Activated naive CD4-positive, alpha-beta T cell treated with anti-CD3 and anti-CD28 coated beads for 36 hours (primary cell): ENCODE data around the gene ORM1. TPM values are rescaled to one million over a fixed set of nuclear protein-coding genes. Genes with fewer than 3 reads are reported as not detected.

Experiments used
- CTCF ChIA-PET: fragments of 350-600 bp; sonication (Branson Sonifier 250); formaldehyde crosslinking; loops from one replicate; lab custom pipeline; 2021; ENCODE audit warnings: antibody characterized with exemption; lab: Charles Lee
- DNase-seq: peaks from one replicate; pipeline ENCODE4 v3.0.0-alpha.2; 2020
- H3K27ac Mint-ChIP-seq: one replicate; pipeline ENCODE4 v1.8.0; 2021; ENCODE audit warnings: mild to moderate bottlenecking, mixed read lengths
- H3K27me3 Mint-ChIP-seq: one replicate; pipeline ENCODE4 v1.8.0; 2021; ENCODE audit warnings: low read depth, mixed read lengths
- H3K36me3 Mint-ChIP-seq: one replicate; pipeline ENCODE4 v1.8.0; 2021; ENCODE audit warnings: low read depth, mixed read lengths
- H3K4me1 Mint-ChIP-seq: one replicate; pipeline ENCODE4 v1.8.0; 2021; ENCODE audit warnings: low read depth, mixed read lengths
- H3K4me3 Mint-ChIP-seq: one replicate; pipeline ENCODE4 v1.8.0; 2021; ENCODE audit warnings: mild to moderate bottlenecking, moderate library complexity, mixed read lengths
- H3K9me3 Mint-ChIP-seq: one replicate; pipeline ENCODE4 v1.8.0; 2021; ENCODE audit warnings: mixed read lengths
- intact Hi-C: fragments of 100-400 bp; cut with micrococcal nuclease; formaldehyde crosslinking; loops from one replicate; pipeline ENCODE4 v1.15.1; 2023
- total RNA-seq, 2 experiments: library from RNA; stranded (reverse); gene quantifications; one replicate each; pipeline ENCODE4 v1.2.3, GENCODE V29; 2021

Gene ORM1
- total RNA-seq, 2 experiments from 2014 or later: not detected

GRCh38 chr9:114282104-114282485, 40.8 kb upstream of the ORM1 start:
- DNase-seq: no peak
- H3K27me3 Mint-ChIP-seq: no peaks in the 10 kb centered on the region
- CTCF ChIA-PET: no interaction called here

DNA sequence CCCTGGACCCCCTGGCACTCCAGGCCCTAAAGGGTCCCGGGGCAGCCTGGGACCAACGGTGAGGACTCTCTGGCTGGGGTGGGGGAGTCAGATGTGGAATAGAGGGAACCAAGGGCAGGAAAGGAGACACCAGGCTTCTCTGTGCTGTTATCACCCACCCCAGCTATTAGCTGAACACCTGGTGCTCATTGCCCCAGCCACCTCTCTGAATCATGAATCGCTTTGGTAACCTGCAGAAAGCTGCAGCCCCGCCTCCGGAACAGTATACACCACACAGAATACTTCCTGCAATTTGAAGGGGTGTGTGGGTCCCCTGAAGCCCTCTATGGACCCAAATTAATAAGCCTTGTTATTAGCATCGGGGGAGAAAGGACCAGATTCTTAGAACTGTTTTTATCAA, 40.4 kb upstream of the ORM1 start:
- DNase-seq: no peak

More at GRCh38 chr9:114282104-114282485, 40.8 kb upstream of the ORM1 start:
- Mint-ChIP-seq H3K4me3 (no peak overlapping the region), H3K36me3 (no peaks in the 10 kb centered on the region), H3K27ac (no peak overlapping the region), H3K4me1 (no peaks in the 10 kb centered on the region), H3K9me3 (peaks cover 1% of the 10 kb centered on the region)
- intact Hi-C loops: no loop called here

DNA sequence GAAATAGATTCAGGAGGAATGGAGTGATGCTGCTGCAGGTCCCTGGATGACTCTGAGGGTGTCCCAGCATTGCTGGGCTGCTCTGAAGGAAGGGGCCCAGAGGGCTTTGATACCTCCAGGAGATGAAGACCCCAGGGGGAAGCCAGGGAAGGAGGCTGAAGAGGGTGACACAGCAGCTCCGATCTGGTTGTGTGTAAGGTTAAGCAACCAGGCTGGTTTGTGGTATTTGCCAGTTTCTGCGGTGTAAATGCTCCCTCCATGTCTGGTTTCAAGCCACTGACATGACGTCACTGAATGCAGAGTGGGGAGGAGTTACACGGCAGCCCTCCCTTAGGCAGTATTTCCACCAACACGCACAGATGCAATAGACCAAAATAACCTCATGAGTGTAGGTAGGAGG, 40.0 kb upstream of the ORM1 start:
- peak; percentile 11 for DNase-seq
- Mint-ChIP-seq H3K4me3 (no peak overlapping the region), H3K4me1 (no peaks in the 10 kb centered on the region), H3K27ac (no peak overlapping the region), H3K27me3 (no peaks in the 10 kb centered on the region), H3K9me3 (peaks cover 1% of the 10 kb centered on the region), H3K36me3 (no peaks in the 10 kb centered on the region)
- intact Hi-C loops: no loop called here
- CTCF ChIA-PET: no interaction called here

More for the DNA sequence above, 40.4 kb upstream of the ORM1 start:
- H3K4me1 Mint-ChIP-seq: no peaks in the 10 kb centered on the region
- H3K27ac Mint-ChIP-seq: no peak overlapping the region
- H3K36me3 Mint-ChIP-seq: no peaks in the 10 kb centered on the region
- no peak overlapping the region for H3K4me3 Mint-ChIP-seq
- peaks cover 1% of the 10 kb centered on the region for H3K9me3 Mint-ChIP-seq
- CTCF ChIA-PET: no interaction called here
- H3K27me3 Mint-ChIP-seq: no peaks in the 10 kb centered on the region
- intact Hi-C loops: no loop called here

GRCh38 chr9:114283551-114284111, 39.3 kb upstream of the ORM1 start:
- no peaks in the 10 kb centered on the region for H3K36me3 Mint-ChIP-seq
- intact Hi-C loops: no loop called here
- H3K4me3 Mint-ChIP-seq: no peak overlapping the region
- H3K9me3 Mint-ChIP-seq: no peaks in the 10 kb centered on the region
- no peaks in the 10 kb centered on the region for H3K27me3 Mint-ChIP-seq
- H3K27ac Mint-ChIP-seq: no peak overlapping the region
- CTCF ChIA-PET: no interaction called here
- no peaks in the 10 kb centered on the region for H3K4me1 Mint-ChIP-seq
- DNase-seq: no peak

DNA sequence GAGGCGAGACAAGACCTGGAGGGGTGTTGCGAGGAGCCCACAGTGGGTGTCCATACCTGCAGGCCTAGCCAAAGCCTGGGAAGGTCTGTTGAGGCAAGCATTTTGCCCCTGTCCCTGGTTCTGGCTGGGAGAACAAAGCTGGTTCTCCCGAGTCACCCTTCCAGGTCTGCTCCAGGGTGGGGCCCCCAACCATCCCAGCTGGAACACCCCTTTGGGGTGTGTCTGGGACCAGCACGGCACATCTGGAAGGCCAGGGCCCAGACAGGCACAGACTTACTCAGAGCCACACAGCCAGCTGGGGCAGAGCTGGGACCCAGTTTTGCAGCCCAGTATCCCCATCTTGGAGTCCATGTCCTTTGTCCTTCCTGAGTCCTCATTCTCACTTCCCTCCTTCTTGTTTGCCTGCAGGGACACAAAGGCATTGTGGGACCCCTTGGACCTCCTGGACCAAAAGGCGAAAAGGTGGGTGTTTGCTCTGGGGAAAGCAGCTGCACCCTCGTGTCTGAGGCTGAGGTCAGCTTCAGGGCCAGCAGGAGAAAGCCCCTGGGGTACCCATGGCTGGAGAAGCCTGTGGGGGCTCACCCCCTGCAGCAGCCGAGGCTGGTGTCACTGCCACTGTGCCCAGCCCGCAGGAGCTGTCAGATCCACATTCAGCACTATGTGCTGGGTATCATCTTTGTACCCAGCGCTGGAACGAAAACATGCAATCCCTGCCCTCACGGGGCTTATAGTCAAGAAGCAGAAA, 38.4 kb upstream of the ORM1 start:
- intact Hi-C loops: no loop called here
- H3K27ac Mint-ChIP-seq: no peak overlapping the region
- no peaks in the 10 kb centered on the region for H3K36me3 Mint-ChIP-seq
- H3K4me3 Mint-ChIP-seq: no peak overlapping the region
- no peak for DNase-seq
- no peaks in the 10 kb centered on the region for H3K9me3 Mint-ChIP-seq
- no peaks in the 10 kb centered on the region for H3K4me1 Mint-ChIP-seq
- no peaks in the 10 kb centered on the region for H3K27me3 Mint-ChIP-seq
- CTCF ChIA-PET: no interaction called here

DNA sequence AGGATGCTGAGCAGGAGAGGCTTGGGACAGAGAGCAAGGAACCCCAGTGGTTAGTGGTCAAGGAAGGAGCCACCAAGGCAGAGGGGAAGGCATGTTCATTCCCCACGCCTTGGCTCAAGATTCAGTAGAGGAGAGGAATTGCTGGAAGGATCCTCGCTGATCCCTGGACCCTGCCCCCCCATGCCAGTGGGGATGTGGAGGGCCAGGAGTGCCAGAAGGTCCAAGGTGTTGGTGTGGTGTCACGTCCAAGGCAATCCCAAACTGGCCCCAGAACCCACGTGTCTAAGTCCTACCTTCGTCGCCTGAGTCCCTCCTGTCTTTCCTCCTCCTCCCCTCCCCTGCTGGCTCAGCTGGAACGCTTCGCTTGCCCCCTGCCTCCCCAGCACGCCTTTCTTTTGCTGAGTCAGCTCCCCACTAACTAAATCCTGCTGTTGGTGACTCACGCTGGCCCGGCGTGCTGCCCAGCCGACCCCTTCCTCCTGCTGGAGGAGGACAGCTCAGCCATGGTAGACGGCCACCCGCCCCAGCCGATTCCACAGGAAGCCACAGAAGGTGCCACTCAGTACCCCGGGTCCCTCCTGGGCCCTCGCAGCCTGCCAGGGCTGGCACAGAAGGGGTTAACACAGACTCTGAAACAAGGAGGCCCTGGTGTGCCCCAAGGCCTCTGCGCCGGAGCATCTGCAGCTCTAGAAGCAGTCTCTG, 37.6 kb upstream of the ORM1 start:
- H3K4me3 Mint-ChIP-seq: no peak overlapping the region
- intact Hi-C loops: no loop called here
- H3K9me3 Mint-ChIP-seq: no peaks in the 10 kb centered on the region
- no peak for DNase-seq
- no peaks in the 10 kb centered on the region for H3K27me3 Mint-ChIP-seq
- CTCF ChIA-PET: interaction anchor here (0.7 to 0.8 kb wide), 2 partner anchors 177 to 178 kb away, joined by 3 read pairs; no protein-coding TSS in a partner anchor
- H3K27ac Mint-ChIP-seq: no peak overlapping the region
- no peaks in the 10 kb centered on the region for H3K36me3 Mint-ChIP-seq
- H3K4me1 Mint-ChIP-seq: no peaks in the 10 kb centered on the region

GRCh38 chr9:114286146-114286679, 36.7 kb upstream of the ORM1 start:
- Mint-ChIP-seq H3K9me3 (no peaks in the 10 kb centered on the region), H3K27ac (no peak overlapping the region), H3K36me3 (peaks cover 4% of the 10 kb centered on the region), H3K27me3 (peaks cover 2% of the 10 kb centered on the region), H3K4me1 (peaks cover 2% of the 10 kb centered on the region), H3K4me3 (no peak overlapping the region)
- DNase-seq: no peak
- intact Hi-C loops: no loop called here
- CTCF ChIA-PET: interaction anchor here (0.6 to 1.1 kb wide), 3 partner anchors 165 to 182 kb away, joined by 3 read pairs; no protein-coding TSS in a partner anchor

DNA sequence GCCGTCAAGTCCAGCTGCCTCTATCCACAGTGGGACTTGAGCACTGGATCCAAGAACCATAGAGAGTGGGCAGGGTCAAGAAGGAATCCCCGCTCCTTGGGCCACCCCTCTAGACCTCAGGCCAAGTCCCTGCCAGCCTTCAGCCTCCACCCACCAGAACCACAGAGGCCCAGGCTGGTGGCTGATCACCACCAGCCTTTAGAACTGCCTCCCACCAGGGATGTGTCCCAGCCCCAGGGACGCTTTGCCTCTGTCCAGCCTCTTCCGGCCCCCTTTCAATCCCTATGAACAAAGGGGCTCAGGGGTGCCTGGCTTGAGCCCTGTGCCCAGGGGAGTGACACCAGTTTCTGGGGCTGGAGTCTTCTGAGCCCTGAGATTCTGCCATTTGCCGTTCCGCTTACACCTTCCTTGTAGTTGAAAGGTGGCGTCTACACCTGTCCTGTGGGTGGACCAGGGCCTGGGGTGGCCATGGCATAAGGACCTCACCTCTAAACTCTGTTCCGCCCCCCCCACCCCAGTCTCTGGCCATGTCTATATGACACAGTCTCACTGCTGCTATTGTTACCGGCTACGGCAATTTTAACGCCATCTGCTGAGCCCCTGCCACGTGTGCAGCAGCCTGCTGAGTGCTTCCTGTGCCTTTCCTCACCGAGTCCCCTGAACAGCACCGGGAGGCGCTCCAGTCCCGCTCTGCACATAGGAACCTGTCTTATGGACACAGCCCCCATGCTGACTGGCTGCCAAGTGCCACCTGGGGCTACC, 35.7 kb upstream of the ORM1 start:
- H3K27me3 Mint-ChIP-seq: peaks cover 2% of the 10 kb centered on the region
- H3K27ac Mint-ChIP-seq: no peak overlapping the region
- CTCF ChIA-PET: interaction anchor here (0.8 to 1.3 kb wide), 4 partner anchors 132 to 204 kb away, joined by 3 to 5 read pairs (median 4); partner anchors contain the start of gene COL27A1
- intact Hi-C loops: no loop called here
- no peak for DNase-seq
- H3K4me3 Mint-ChIP-seq: no peak overlapping the region
- H3K9me3 Mint-ChIP-seq: no peaks in the 10 kb centered on the region
- H3K4me1 Mint-ChIP-seq: peaks cover 2% of the 10 kb centered on the region
- H3K36me3 Mint-ChIP-seq: peaks cover 4% of the 10 kb centered on the region

DNA sequence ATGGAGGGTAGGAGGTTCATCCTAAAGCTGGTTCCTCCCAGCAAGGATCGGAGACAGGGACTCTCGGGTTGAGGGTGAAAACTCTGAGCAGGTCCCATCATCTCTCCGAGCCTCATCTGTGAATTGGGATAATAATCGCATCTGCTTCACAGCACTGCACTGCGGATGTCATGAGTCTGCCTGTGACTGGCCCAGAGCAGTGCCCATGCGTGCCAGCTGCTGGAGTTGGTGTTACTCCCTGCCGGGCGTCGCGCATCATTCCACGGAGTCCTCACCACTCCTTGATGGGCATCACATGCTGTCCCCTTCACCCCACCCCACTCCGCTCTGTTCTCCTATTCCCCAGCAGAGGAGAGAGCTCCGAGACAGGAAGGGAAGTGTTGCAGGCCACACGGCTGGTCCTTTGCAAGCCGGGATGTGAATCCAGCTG, 35.1 kb upstream of the ORM1 start:
- Mint-ChIP-seq H3K4me3 (no peak overlapping the region), H3K4me1 (peaks cover 2% of the 10 kb centered on the region), H3K36me3 (peaks cover 4% of the 10 kb centered on the region), H3K9me3 (no peaks in the 10 kb centered on the region), H3K27me3 (peaks cover 2% of the 10 kb centered on the region), H3K27ac (no peak overlapping the region)
- CTCF ChIA-PET: interaction anchor here (0.8 to 1.3 kb wide), 3 partner anchors 132 to 205 kb away, joined by 3 to 5 read pairs (median 4); partner anchors contain the start of gene COL27A1
- intact Hi-C loops: no loop called here
- no peak for DNase-seq

GRCh38 chr9:114288193-114289091, 34.5 kb upstream of the ORM1 start:
- Mint-ChIP-seq H3K36me3 (peaks cover 6% of the 10 kb centered on the region), H3K27me3 (peaks cover 2% of the 10 kb centered on the region), H3K27ac (no peak overlapping the region), H3K9me3 (no peaks in the 10 kb centered on the region), H3K4me3 (no peak overlapping the region), H3K4me1 (peaks cover 2% of the 10 kb centered on the region)
- CTCF ChIA-PET: interaction anchor here (0.8 to 1.3 kb wide), 3 partner anchors 133 to 206 kb away, joined by 3 to 5 read pairs (median 4); partner anchors contain the start of gene COL27A1
- DNase-seq: no peak
- intact Hi-C loops: no loop called here

DNA sequence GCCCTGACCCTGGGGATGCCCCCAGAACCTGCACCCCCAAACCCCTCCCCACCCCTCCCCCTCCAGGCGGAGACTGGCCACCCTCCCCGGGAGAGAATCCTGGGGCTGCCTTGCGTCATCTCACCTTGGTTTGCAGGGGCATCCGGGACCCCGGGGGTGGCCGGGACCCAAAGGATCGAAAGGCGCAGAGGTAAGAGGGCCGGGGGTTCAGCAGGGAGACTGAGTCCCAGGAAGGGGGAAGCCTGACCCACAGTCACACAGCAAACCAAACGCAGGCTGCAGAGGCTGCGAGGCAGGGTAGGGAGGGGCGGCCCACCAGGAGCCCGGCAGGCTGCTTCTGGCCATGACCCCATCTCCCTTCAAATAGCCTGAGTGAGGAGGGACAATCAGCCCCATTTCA, 33.8 kb upstream of the ORM1 start:
- H3K36me3 Mint-ChIP-seq: peaks cover 6% of the 10 kb centered on the region
- H3K9me3 Mint-ChIP-seq: no peaks in the 10 kb centered on the region
- no peak overlapping the region for H3K4me3 Mint-ChIP-seq
- no peak overlapping the region for H3K27ac Mint-ChIP-seq
- peaks cover 2% of the 10 kb centered on the region for H3K4me1 Mint-ChIP-seq
- H3K27me3 Mint-ChIP-seq: peaks cover 2% of the 10 kb centered on the region
- CTCF ChIA-PET: interaction anchor here (2.5 to 4.9 kb wide), 2 partner anchors 9 to 205 kb away, joined by 12 to 75 read pairs; no protein-coding TSS in a partner anchor
- intact Hi-C loops: no loop called here
- DNase-seq: no peak
